ENCODE results near the gene COL15A1.

DNA sequence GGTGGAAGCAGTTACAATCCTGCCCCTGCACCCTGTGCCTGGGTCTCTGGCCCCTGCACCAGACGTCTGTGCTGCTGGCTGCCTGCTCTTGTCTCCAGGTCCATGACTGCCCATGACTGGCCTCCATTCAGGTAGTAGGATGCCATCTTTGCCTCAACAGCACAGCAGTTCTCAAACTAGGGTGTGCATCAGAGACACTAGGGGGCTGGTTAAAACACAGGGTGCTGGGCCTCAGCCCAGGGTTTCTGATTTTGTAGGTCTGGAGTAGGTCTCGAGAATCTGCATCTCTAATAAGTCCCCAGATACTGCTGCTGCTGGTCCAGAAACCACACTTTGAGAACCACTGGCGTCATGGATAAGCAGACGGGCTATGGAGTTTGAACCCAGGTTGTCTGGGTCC lies 24.0 kb downstream of the COL15A1 start:
- TF ChIP-seq, protein P1, sequence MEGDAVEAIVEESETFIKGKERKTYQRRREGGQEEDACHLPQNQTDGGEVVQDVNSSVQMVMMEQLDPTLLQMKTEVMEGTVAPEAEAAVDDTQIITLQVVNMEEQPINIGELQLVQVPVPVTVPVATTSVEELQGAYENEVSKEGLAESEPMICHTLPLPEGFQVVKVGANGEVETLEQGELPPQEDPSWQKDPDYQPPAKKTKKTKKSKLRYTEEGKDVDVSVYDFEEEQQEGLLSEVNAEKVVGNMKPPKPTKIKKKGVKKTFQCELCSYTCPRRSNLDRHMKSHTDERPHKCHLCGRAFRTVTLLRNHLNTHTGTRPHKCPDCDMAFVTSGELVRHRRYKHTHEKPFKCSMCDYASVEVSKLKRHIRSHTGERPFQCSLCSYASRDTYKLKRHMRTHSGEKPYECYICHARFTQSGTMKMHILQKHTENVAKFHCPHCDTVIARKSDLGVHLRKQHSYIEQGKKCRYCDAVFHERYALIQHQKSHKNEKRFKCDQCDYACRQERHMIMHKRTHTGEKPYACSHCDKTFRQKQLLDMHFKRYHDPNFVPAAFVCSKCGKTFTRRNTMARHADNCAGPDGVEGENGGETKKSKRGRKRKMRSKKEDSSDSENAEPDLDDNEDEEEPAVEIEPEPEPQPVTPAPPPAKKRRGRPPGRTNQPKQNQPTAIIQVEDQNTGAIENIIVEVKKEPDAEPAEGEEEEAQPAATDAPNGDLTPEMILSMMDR (IDR thresholded peaks at IDR 0.05), result no peak
- no peak for TF ChIP-seq POLR2A (IDR thresholded peaks at IDR 0.05)
